Muscle layer of duodenum (tissue), 2 donors: ENCODE measurements around the gene ODAD3.

ENCODE experiments used
- H3K27ac ChIP-seq: one replicate; pipeline ENCODE4 v1.7.0; 2013; ENCODE audit warnings: mild to moderate bottlenecking, low read length
- H3K27me3 ChIP-seq: one replicate; pipeline ENCODE4 v1.7.0; 2013; ENCODE audit warnings: low read depth, mild to moderate bottlenecking, control low read depth, low read length
- H3K36me3 ChIP-seq, 2 donors: one replicate each; pipeline ENCODE4 v1.7.0; 2013; ENCODE audit warnings: low read length in 2 of 2, control low read depth in 1 of 2, mild to moderate bottlenecking in 1 of 2; ENCODE audit not compliant: insufficient read depth in 2 of 2, control insufficient read depth in 1 of 2
- H3K4me1 ChIP-seq, 2 donors: one replicate each; pipeline ENCODE4 v1.7.0; 2013; ENCODE audit warnings: low read length in 2 of 2, mild to moderate bottlenecking in 2 of 2, control low read depth in 1 of 2, moderate library complexity in 1 of 2; ENCODE audit not compliant: insufficient read depth in 2 of 2, control insufficient read depth in 1 of 2
- H3K4me3 ChIP-seq, 2 donors: one replicate each; pipeline ENCODE4 v1.7.0; 2013; ENCODE audit warnings: low read length in 2 of 2, low read depth in 1 of 2, mild to moderate bottlenecking in 1 of 2
- H3K9me3 ChIP-seq, 2 donors: one replicate each; pipeline ENCODE4 v1.7.0; 2013; ENCODE audit warnings: low read length in 2 of 2, control low read depth in 1 of 2, mild to moderate bottlenecking in 1 of 2; ENCODE audit not compliant: control insufficient read depth in 1 of 2
- donor health status: healthy.

The ODAD3 gene

DNA sequence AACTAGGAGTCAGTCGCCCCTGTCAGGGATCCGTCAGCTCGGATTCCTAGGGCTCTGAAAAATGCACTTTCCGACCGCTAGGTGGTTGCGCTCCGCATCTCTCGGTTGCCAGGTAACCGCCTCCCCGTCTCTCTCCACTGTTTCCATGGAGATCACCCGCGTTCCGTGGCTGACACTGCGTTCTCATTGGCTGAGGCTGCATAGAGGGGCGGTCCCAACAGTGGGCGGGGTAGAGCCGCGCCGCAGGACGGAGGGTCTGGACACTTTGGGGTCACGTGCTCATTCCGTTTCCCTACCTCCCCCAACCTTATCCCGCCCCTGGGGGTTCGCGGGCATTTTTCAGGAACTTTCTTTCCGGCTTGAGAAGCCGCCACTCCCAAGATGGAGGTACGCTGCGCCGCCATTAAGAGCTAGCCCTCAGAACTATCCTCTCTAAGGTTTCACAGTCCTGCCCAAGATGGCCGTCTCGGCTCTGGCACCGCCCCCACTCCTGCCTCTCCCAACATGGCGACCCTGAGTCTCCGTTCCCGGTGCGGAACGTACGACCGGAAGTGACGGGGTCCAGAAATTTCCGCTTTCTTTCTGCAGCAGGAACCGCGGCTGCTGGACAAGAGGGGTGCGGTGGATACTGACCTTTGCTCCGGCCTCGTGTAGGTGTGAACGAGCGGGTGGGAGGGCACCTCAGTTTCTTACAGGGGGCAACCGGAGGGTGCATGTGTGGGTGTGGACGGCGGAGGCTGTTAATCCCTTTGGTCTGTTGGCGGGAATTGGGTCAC, at the start of gene ODAD3, which contains the start of gene PRKCSH:
TSS of gene ODAD3 (minus strand) at position 65 of the 776 bp plus-strand sequence. CDS start 105 bp downstream, outside the sequence.
TSS of gene PRKCSH (plus strand) at position 579 of the 776 bp plus-strand sequence. CDS start 483 bp downstream, outside the sequence.
- peak within 1 kb of the TSS; percentile 90 for H3K27ac ChIP-seq
- peaks cover 6 to 18% of the 10 kb centered on the region in 2 donors for H3K4me1 ChIP-seq
- H3K27me3 ChIP-seq: no peaks in the 10 kb centered on the region
- H3K9me3 ChIP-seq: no peaks in the 10 kb centered on the region
- peak within 1 kb of the TSS; percentile 94 to 96 for H3K4me3 ChIP-seq
- peaks cover 9 to 14% of the 10 kb centered on the region in 2 donors for H3K36me3 ChIP-seq

DNA sequence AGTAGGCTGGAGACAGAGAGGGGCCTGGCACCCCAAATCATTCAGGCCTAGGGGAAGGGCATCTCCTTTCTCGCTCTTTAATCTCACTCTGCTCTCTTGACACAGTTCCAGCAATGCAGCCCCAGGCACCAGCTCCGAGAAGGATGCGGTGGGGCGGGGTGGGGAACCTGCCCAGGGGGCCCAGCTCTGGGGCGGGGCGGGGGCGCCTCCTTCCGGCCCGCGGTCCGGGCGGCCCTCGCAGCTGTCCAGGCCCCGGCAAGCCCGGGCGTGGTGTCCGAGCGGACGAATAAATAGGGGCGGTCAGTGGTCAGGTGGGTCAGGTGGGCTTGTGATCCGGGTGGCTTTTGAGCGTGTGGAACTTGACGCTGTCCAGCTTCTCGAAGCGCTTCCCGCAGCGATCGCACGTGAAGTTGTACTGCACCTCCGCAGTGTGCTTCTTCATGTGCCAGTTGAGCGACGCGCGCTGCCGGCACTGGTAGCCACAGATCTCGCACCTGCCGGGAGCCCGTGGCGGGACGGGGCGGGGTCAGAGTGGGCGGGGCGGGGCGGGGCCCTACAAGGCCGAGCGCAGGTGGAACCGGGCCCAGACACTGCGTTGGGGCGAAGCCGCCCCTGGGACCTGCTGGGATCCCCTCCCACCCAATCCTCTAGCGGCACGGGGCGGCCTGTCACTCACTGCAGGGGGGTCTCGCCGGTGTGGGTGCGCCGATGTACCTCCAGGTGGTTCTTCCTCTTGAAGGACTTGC, 48.6 kb upstream of the ODAD3 start:
- H3K36me3 ChIP-seq: peaks cover 0 to 22% of the 10 kb centered on the region in 2 donors
- no peak overlapping the region for H3K4me3 ChIP-seq
- peaks cover 0 to 36% of the 10 kb centered on the region in 2 donors for H3K4me1 ChIP-seq
- H3K9me3 ChIP-seq: no peaks in the 10 kb centered on the region
- H3K27ac ChIP-seq: no peak overlapping the region
- H3K27me3 ChIP-seq: peaks cover 18% of the 10 kb centered on the region

DNA sequence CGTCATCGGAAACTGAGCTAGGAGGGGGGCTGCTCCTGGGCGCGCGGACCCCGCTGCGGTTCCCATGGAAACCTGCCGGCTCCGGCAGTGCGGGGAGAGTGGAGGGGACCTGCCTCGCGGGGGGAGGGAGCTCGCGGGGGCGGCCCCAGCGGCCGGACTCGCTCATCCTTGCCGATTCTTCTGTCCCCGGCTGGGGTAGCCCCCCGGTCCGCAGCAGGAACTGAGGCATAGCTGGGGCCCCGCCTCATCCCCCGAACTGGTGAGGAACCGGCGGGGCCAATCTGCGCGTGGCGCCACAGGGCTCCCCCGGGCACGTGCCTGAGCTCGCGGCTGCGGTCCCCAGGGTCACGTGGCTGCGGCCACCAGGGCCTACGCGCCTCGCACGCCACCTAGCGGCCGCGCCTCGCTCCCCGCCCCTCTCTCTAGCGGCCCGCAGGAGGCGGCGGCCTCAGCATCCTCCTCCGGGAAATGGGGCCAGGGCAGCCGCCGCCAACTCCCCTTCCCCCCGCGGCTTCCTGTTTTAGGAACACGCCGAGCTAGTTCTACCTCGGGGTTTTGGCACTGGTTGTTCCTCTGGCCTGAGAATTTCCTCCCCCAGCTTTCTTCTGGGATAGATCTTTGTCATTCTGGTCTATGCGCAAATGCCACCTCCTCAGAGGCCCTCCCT, 47.6 kb upstream of the ODAD3 start:
- Histone ChIP-seq H3K36me3 (peaks cover 0 to 20% of the 10 kb centered on the region in 2 donors), H3K4me1 (peaks cover 0 to 36% of the 10 kb centered on the region in 2 donors), H3K9me3 (no peaks in the 10 kb centered on the region), H3K27me3 (peaks cover 18% of the 10 kb centered on the region), H3K4me3 (peak overlapping the region in 1 of 2 donors; percentile 46), H3K27ac (no peak overlapping the region)

DNA sequence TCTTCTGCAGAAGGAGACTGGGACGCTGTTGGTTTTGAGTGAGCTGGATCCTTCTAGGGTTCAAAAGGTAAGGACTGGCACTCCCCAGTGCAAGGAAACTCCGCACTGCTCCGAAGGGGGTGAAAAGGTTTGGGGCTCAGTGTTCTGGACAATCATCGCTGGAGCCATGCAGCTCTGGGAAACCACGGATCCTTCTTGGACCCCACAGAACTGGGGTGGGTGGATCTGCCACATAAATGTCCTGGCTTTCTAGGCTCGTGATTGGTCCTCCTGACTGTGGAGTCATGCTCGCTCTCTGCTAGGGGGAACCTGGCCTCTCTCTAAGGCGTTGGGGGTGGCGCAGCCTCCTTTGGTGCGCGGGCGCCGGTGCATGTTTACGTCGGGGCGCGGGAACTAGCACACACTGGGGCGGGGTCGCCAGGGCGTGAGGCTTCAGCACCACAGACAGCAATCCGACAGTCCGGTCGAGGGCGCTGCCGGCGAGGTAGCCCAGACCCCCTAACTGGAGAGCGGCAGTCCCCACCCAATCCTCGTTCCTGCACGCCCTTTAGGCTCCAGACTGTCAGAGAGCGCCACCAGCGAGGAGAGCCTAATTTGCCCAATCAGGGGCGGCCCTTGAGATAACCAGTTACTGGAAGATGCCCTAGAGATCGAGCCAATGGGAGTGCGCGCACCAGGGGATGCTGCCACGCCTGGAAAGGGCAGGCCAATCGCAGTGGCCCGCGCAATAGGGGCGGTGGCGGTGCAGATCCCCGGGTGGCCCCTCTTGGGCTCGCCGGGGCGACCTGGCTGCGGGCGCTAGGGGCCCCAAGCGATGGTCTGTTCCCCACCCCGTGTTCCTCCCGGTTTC, 46.8 kb upstream of the ODAD3 start:
- Histone ChIP-seq H3K27ac (no peak overlapping the region), H3K4me3 (peak overlapping the region in 1 of 2 donors; percentile 46), H3K27me3 (peaks cover 18% of the 10 kb centered on the region), H3K36me3 (peaks cover 0 to 13% of the 10 kb centered on the region in 2 donors), H3K9me3 (no peaks in the 10 kb centered on the region), H3K4me1 (peaks cover 0 to 36% of the 10 kb centered on the region in 2 donors)

DNA sequence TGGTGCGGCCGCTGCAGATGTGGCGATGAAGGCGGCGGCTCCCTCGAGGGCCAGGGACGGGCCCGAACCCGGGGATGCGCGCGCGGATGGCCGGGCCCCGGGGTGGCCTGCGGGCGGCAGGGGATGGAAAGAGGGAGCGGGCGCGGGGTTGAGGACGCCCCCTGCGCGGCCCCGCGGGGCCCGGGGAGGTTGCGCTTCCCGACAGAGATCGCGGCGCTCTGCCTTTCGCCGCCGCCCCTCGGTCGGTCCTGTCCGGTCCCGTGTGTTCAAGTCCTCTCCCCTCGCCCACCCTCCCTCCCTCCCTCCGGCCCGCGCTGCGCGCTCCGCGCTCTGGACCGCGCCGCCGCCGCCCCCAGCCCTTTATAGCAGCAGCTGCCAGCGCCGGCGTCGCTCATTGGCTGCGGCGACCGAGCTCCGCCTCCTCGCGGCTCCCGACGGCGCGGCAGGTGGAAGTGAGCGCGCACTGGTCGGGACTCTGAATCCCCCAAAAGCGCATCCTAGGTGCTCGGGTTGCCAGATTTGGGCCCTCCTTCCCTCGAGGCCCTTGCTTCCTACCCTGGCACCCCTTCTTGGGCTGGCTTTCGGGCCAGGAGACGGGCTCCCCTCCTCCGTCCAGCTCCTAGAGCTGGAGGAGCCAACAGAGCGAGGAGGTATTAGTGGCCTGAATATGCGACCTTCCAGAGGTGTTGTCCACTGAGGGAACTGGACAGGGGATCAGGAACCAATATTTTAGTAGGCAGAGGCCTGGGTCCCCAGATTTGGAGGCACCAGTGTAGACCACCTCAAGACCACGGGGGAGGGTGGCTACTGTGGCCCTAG, 46.0 kb upstream of the ODAD3 start, which contains the start of gene ELAVL3:
TSS of gene ELAVL3 (minus strand) at position 332 of the 819 bp plus-strand sequence. CDS start 438 bp downstream, outside the sequence.
- Histone ChIP-seq H3K4me3 (peak within 1 kb of the TSS in 1 of 2 donors; percentile 38), H3K9me3 (no peaks in the 10 kb centered on the region), H3K4me1 (peaks cover 0 to 36% of the 10 kb centered on the region in 2 donors), H3K27me3 (peaks cover 18% of the 10 kb centered on the region), H3K27ac (no peak within 1 kb of the TSS), H3K36me3 (peaks cover 0 to 13% of the 10 kb centered on the region in 2 donors)

DNA sequence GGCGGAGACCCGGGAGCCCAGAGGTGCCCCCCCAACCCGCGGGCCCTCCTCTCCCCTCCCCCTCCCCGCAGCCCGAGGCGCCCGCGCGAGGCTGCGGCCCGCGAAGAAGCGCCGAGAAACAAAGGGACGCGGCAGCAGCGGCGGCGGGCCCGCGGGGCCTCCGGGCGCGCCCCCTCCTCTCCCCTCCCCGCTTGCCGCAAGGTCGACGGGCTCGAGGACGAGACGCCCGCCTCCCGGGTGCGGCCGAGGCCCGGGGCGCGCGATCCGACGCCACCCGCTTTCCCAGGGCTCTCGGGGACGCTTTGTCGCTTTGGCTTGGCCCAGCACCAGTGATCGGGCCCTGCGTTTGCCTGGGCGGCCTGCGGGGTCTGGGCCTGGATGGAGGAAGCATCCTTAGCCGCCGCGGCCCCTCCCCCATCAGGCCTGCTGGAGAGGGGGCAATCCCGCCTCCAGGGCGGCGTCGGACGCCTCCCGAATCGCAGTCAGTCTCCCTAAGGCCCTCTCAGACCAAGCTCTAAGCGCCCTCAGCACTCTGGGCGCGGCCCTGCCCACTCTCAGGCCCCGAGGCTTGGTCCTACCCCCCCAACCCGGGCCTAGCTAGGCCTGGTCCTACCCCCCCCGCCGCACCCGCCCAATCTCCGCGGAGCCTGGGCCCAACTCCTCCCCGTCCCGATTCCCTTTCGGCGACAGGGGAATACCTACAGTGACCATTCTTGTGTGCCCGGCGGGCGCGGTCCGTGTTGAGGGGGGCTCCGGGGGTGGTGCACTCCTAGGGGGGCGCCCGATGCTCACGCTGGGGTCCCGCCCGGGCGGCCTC, 45.2 kb upstream of the ODAD3 start:
- Histone ChIP-seq H3K4me1 (peaks cover 0 to 36% of the 10 kb centered on the region in 2 donors), H3K36me3 (peaks cover 0 to 8% of the 10 kb centered on the region in 2 donors), H3K27me3 (peaks cover 18% of the 10 kb centered on the region), H3K4me3 (peak overlapping the region in 1 of 2 donors; percentile 38), H3K27ac (no peak overlapping the region), H3K9me3 (no peaks in the 10 kb centered on the region)

DNA sequence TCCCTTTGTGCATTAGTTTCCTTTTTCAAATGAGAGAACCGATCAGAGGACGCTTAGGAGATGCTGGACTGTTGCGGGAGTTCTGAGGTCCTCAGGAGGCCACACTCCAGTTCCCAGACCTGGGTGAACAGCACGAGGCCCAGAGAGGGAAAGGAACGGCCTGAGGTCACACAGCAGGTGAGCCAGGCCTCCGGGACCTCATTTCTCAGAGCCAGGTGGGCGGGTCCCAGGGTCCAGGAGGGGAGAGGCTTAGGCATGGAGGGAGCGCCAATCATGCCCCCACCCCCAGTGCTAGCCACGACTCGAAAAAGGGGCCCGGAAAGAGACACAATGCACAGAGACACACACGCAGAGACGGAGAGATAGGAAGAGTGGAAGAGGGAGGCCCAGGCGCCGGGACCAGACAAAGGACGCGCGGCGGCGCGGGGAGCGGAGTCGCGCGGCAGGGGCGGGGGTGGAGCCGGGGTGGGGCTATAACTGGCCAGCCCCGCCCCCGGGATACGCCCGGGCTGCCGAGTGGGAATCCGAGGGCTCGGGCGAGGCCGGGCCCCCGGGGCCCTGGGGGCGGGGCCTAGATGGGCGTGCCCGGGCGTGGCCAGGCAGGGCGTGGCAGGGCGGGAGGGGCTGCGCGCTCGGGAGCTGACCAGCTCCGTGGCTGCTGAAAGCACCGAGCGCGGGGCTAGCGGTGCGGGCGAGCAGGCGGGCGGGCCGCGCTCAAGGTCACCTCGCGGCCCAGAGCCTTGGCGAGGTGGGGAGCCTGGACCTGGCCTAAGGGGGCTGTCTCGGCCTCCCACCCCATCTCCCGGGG, 44.4 kb upstream of the ODAD3 start:
- peak overlapping the region in 1 of 2 donors; percentile 38 for H3K4me3 ChIP-seq
- H3K4me1 ChIP-seq: peaks cover 0 to 36% of the 10 kb centered on the region in 2 donors
- H3K36me3 ChIP-seq: peaks cover 0 to 6% of the 10 kb centered on the region in 2 donors
- H3K27me3 ChIP-seq: peaks cover 18% of the 10 kb centered on the region
- no peaks in the 10 kb centered on the region for H3K9me3 ChIP-seq
- no peak overlapping the region for H3K27ac ChIP-seq

DNA sequence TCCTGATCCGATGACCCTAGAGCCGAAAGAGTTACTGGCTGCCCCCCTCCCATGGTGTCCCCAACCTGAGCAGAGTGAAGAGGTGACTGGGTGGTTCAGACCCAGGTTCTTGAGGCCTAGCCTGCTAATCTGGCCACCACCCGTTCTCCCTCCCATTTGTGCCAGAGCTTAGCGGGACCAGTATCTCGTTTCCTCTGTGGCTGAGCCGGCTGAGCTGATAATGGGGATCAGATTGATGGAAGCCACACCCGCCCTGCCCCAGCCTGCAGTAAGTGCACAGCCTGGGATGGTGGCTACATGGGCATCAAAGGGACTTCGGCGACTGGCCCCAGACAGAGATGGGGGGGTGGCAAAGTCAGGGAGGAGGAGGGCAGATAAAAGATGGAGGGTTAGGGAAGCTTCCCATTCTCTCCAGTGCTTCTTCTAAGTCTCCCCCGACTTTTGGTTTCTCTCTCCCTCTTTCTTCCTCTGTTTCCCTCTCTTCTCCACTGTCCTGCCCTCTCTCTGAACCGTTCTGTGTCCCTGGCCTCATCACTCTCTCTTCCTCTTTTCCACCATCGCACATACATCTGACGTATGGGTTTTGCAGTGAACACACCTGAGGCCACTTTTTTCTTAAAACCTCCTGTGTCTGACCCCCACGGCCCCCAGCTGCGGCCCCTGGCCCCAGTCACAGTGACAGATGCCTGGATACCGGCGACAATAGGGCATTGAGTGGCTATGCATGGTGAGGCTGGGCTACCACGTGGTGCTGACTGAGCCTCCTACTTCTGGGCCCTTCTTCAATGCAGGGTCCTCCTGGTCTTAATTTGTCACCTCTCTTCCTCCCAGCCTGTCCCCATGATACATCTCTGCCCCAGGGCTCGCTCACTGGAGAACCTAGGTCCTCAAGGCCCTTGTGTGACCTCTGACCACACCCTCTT, 43.5 kb upstream of the ODAD3 start:
- Histone ChIP-seq H3K27ac (no peak overlapping the region), H3K36me3 (no peaks in the 10 kb centered on the region), H3K27me3 (peaks cover 18% of the 10 kb centered on the region), H3K9me3 (no peaks in the 10 kb centered on the region), H3K4me1 (peaks cover 0 to 36% of the 10 kb centered on the region in 2 donors), H3K4me3 (no peak overlapping the region)
